Measurements from ENCODE around the gene MAD2L1. TPM values are rescaled to one million over a fixed set of nuclear protein-coding genes. Genes with fewer than 3 reads are reported as not detected.

The MAD2L1 gene
- total and polyA plus RNA-seq, 9 donors, result 0.95 to 5.2 (median 2.0) TPM

- Histone ChIP-seq H3K27ac (no peak overlapping the region), H3K9me3 (no peaks in the 10 kb centered on the region), H3K4me3 (no peak overlapping the region), H3K4me1 (ENCODE audit: insufficient read depth) (peaks cover 2% of the 10 kb centered on the region), H3K27me3 (no peaks in the 10 kb centered on the region), H3K36me3 (no peaks in the 10 kb centered on the region)
- no peak for DNase-seq
- WGBS, 3 donors, result 92 to 95% (median 94%) methylated on average over 4 of the region's 4 CpGs
- intact Hi-C loops (cut with DNase I), result no loop called here
- TF ChIP-seq POLR2A (IDR thresholded peaks at IDR 0.05) (no peak), CTCF (IDR thresholded peaks at IDR 0.05) (no peak), EP300 (IDR thresholded peaks at IDR 0.05) (no peak)
Observed at GRCh38 chr4:120008957-120009356, 57.7 kb downstream of the MAD2L1 start.

- Histone ChIP-seq H3K4me3 (no peak overlapping the region), H3K27me3 (no peaks in the 10 kb centered on the region), H3K4me1 (ENCODE audit: insufficient read depth) (peaks cover 2% of the 10 kb centered on the region), H3K9me3 (no peaks in the 10 kb centered on the region), H3K27ac (no peak overlapping the region), H3K36me3 (no peaks in the 10 kb centered on the region)
- 52 to 66% (median 56%) methylated on average over 5 of the region's 5 CpGs for WGBS, 3 donors
- intact Hi-C loops (cut with DNase I), result no loop called here
- no peak for DNase-seq
- no peak for TF ChIP-seq EP300 (IDR thresholded peaks at IDR 0.05)
- TF ChIP-seq CTCF (IDR thresholded peaks at IDR 0.05), result no peak
- TF ChIP-seq POLR2A (IDR thresholded peaks at IDR 0.05), result no peak
Observed at GRCh38 chr4:120007896-120008436, 58.7 kb downstream of the MAD2L1 start.

GRCh38 chr4:120007191-120007871 is 59.3 kb downstream of the MAD2L1 start:
- Histone ChIP-seq H3K36me3 (no peaks in the 10 kb centered on the region), H3K4me3 (no peak overlapping the region), H3K27ac (no peak overlapping the region), H3K9me3 (no peaks in the 10 kb centered on the region), H3K4me1 (ENCODE audit: insufficient read depth) (peaks cover 2% of the 10 kb centered on the region), H3K27me3 (no peaks in the 10 kb centered on the region)
- DNase-seq, result no peak
- intact Hi-C loops (cut with DNase I), result no loop called here
- TF ChIP-seq POLR2A (IDR thresholded peaks at IDR 0.05) (no peak), CTCF (IDR thresholded peaks at IDR 0.05) (no peak), EP300 (IDR thresholded peaks at IDR 0.05) (no peak)
- 14 to 26% (median 15%) methylated on average over 5 of the region's 5 CpGs for WGBS, 3 donors
